NCI-H2196 treated with DMSO at 0.1 percent for 48 hours (cell line): ENCODE data around the gene CLSTN2.

ENCODE experiments used
- DNase-seq: peaks from one replicate; lab custom pipeline; 2025; ENCODE audit not compliant: unreplicated experiment; lab: John Stamatoyannopoulos, UW

CLSTN2 gene

GRCh38 chr3:140051019-140051957, 116.3 kb downstream of the CLSTN2 start:
- no peak for DNase-seq

GRCh38 chr3:140052771-140053702, 118.1 kb downstream of the CLSTN2 start:
- DNase-seq: no peak

- no peak for DNase-seq
These were observed 118.8 kb downstream of the CLSTN2 start for GRCh38 chr3:140053794-140054193.

DNA sequence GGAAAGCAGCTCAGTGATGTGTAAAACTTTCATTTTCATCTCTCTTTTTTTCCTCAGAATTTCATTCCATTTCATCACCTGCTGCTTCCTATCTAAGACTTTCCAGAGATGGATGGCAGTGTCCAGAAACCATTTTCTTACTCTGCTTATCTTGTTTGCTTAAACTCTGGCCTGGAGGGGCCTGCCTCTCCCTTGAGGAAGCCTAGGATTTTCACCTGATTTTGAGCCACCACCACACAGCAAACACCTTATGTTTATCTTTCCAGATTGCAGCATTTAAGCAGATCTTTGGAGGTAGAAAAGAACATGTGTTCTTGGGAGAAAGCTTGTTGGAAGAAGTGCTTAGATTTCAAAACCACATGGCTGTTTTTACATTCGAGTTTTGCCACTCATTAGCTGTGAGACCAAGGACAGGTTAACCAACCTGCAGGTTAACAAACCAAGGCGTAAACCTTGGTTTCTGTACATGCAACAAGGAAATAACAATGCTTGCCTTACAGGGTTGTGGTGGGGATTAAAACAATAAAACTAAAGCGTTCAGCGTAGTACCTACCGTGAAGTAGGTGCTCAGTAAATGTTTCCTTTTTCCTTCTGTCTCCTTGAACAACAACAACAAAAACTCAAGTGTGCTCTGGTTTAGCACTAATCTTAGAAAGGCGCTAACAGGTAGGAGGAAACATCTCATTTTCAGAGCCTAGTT, 120.3 kb downstream of the CLSTN2 start:
- DNase-seq: no peak

DNA sequence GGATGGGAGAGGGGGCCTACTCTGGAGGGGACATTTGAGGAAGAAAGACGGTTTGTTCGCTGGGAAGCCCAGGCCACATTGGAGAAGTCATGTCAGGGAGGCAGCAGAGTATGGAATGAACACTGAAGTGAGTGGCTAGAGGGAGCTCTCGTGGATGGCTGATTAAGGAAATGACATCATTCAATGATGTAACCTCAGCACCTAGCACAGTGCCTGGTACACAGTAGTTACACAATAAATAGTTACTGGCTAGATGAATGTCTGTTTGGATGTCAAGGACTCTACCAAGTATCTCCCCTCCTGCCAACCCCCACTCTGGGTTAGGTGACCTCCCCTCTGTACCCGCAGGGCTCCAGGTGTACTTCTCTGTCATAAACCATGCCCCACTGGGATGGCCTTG, 121.1 kb downstream of the CLSTN2 start:
- DNase-seq: no peak

GRCh38 chr3:140061211-140061610, 126.2 kb downstream of the CLSTN2 start:
- no peak for DNase-seq

DNA sequence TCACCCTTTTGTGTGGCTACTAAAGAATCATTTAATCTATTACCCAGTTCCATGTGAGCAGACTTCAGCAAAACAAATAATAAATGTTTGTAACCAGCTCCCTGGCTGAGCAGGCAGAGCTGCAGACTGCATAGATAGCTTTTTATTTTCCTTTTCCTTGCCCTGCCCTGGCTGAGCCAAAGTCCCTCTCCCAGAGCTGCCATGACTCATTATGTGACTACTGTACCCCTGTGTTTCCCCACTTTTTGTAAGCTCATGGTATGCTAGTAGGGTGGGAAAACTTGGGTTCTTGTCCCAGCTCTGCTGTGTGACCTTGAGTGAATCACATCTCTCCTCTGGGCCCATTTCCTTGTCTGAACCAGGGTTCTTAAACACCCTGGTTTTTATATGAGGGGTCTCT, 127.5 kb downstream of the CLSTN2 start:
- DNase-seq: no peak

GRCh38 chr3:140067487-140067886, 132.5 kb downstream of the CLSTN2 start:
- DNase-seq: no peak

DNA sequence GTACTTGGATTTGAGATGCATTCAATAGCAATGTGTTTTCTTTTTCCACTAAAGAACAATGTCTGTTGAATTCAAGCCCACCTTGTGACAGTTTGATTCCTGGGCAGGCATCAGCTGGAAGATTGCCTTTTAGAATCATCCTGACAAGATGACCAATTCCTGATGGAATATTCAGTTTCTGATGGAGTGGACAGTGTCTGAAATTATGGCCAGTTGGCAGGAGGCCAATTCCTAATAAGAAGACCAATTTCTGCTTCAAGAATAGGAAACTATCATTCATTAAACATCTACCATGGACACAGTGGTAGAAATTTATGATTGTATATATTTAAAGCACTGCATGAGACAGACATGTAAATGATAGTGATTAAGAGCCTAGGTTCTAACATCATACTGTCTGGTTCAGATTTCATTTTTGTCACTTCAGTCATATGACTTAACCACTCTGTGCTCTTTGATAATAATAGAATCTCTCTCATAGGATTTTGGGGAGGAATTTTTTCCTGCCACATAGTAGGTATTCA, 133.6 kb downstream of the CLSTN2 start:
- DNase-seq: no peak

DNA sequence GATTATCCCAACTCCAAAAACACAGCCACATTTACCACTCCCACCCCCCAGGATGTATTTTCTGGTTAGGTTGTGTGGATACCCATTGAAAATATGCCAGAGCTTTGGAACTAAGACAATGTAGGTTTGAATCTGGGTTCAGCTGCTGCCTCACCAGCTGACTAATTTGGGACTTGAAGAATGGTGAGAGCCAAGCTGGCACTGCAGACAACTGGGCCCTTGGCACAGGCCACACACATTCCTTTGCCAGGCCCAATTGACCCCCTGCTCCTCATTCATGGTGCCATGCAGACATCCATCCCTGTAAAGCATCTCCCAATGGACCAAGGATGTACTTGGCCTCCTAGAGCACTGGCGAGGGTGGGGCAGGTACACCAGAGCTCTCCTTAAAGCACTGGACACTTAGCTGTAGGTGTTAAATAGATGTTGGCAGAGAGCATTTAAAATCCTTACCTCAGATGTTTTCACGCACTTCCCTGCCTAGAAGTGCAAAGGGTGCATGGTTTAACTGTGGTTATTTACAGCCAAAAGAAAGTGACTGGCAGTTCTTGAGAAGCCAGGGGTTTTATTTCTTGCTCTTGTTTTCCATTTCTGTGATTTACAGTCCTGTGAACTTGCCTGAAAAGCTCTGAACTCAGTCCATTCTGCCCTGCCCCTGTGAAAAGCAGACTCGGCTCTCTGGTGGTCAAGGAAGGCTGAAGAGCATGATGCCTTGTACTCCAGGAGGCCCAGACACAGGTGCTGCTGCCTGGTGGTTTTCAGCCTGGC, 138.5 kb downstream of the CLSTN2 start:
- DNase-seq: no peak

- no peak for DNase-seq
These were observed 141.6 kb downstream of the CLSTN2 start for GRCh38 chr3:140076552-140076951.

DNA sequence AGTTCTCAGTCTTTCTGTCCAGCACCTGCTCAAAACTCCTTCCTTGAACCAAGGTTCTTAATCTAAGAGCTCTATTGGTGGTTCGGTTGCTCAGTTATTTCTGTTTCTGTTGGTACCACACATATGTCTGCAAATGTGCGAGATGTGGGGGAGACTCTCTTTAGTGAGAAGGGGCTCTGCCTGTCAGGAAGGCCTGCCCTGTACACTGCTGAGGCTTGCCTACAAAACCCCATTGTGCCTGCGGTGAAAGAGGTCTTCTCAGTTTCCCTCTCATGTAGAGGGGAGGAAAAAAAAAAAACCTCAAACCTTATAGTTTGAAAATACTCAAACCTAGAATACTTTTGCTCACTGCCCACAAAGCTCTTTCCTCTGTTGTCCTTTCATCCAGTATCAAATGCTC, 142.4 kb downstream of the CLSTN2 start:
- DNase-seq: no peak

DNA sequence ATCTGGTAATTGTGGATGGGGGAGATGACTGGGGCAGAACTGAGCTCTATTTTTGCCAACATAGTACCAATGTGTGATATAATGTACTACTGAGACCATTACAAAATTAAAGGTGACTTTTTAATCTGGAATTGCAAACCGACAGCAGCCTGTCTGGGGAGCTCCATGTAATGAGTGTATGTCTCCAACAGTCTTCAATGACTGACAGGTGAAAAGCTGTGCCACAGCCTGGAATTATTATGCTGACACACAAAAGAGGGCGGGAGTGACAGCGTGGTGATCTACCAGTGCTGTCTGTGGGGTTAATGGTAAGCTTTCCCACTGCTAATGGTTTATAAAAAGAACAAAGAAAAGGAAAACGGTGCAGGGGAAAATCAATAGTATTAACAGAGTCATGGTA, 143.4 kb downstream of the CLSTN2 start:
- DNase-seq: no peak

- no peak for DNase-seq
These were observed 144.0 kb downstream of the CLSTN2 start for GRCh38 chr3:140078940-140079339.

DNA sequence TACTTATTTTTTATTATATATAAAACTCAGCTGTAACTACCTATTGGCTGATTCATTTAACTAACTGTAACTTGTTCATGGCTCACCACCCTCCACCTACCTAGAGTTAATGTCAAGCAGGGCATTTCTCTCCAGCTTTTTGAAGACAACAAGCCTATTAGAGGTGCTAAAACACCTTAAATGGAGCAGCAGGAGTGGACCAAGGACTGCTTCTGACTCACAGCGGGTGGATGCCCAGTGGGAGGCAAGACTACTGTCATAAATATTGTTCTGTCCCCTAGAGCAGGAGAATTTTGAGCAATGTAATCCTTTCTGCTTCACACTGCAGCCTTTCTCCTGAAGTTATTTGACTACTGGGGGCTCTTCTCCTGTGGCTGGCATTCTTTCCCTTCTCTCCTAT, 146.9 kb downstream of the CLSTN2 start:
- DNase-seq: no peak

DNA sequence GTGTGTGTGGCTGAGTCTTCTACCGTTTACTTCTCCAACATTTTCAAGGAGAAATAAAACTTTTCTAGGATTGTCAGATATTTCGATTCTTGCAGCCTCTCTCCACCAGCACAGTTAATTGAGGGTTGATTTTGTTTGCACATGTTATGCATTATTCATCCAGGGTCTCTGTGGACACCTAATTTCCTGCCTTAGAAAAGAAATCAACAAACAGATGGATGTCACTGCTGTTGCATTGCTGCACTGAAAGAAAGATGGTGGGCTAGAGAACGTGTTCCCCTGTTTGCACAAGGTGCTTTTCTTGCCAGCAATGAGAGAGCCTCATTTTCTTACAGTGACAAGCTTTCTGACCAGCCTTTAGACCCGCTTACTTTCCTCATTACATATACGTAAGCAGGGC, 150.0 kb downstream of the CLSTN2 start:
- DNase-seq: no peak

DNA sequence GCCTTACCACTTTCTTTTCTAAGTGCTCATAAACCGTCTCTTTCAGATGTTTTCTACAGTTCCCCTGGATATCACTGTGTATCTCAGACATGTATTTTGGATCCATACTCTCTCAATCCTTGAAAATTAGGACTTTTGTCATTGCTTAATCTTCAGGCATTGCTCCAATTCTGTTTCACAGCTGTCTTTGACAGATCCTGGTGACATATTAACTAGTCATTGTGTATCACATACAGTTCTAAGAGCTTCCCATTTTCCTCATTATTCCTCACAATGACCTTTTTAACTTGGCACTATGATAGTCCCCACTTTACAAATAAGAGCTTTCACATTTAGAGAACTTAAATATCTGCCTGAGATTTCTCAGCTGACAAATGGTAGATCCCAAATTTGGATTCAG, 151.7 kb downstream of the CLSTN2 start:
- no peak for DNase-seq

DNA sequence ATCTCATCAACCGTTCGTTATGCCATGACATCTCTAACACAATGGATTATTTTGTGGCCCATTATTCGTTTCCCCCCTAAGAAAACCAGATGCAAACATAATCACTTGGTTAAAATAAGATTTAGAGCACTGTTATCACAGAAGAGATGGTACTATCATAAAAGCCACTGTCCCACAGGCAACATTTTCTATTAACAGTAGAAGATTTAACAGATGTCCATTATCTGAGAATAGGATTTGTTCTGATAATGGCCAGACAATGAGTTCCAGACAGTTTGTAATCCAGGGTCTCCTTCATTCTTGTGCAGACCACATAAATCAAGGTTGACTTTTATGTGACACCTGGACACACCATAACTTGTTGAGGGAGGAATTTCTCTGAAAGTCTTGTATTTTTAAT, 153.1 kb downstream of the CLSTN2 start:
- DNase-seq: no peak

GRCh38 chr3:140088513-140088912, 153.5 kb downstream of the CLSTN2 start:
- DNase-seq: no peak

DNA sequence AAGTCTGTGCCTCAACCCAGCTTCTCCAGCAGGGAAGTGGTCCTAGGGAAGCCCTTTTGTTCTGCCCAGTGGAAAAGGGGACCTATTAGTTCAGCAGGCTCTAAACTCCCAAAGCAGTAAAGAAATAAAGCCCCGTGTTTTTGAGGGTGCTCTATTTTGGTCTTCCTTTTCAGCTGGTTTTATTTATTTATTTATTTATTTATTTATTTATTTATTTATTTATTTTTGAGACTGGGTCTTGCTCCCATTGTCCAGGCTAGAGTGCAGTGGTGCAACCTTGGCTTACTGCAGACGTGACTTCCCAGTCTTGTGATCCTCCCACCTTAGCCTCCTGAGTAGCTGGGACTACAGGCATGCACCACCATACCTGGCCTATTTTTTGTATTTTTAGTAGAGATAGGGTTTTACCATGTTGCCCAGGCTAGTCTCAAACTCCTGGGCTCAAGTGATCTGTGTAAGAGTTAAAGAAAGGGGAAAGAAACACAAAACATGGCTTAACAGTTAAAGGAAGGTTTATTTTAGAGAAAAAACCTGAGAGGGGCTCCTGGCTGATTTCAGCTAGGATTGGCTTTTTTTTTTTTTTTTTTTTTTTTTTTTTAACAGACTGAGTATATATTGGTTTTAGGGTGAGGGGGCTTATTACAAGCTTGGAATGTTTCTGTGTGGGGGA, 154.6 kb downstream of the CLSTN2 start:
- no peak for DNase-seq
